Right lung (tissue), 5 donors: ENCODE data around the gene TMEM121. TPM values are rescaled to one million over a fixed set of nuclear protein-coding genes. Genes with fewer than 3 reads are reported as not detected.
"Not testable (repeated sequence)": the region's sequence is repeated elsewhere in the genome, so short reads cannot be mapped to it uniquely, and the experiment has no call there.

ENCODE experiments used
- DNase-seq, 2 donors: peaks; one replicate each; pipeline ENCODE4 v3.0.0-alpha.2; 2013
- polyA plus RNA-seq, 5 donors: library from polyadenylated mRNA; unstranded; fragments of 120-200 nt; gene quantifications; one replicate each; pipeline versions ENCODE4 v1.2.1 to v1.2.3, GENCODE V29; 2013; ENCODE audit warnings: inconsistent platforms in 1 of 5, low replicate concordance in 1 of 5; ENCODE audit not compliant: insufficient read length in 5 of 5, insufficient read depth in 1 of 5

The TMEM121 gene
- polyA plus RNA-seq, 5 donors = 2.3 to 8.4 (median 3.3) TPM

GRCh38 chr14:105541218-105541875, 15.0 kb downstream of the TMEM121 start:
- DNase-seq = no peak

GRCh38 chr14:105545676-105546075, 19.3 kb downstream of the TMEM121 start:
- DNase-seq = not testable (repeated sequence)

GRCh38 chr14:105546410-105546809, 20.0 kb downstream of the TMEM121 start:
- not testable (repeated sequence) for DNase-seq

GRCh38 chr14:105547072-105547471, 20.7 kb downstream of the TMEM121 start:
- not testable (repeated sequence) for DNase-seq

GRCh38 chr14:105547741-105548169, 21.4 kb downstream of the TMEM121 start:
- DNase-seq = no peak

GRCh38 chr14:105549481-105549880, 23.1 kb downstream of the TMEM121 start:
- DNase-seq = no peak

- no peak for DNase-seq
Observed at GRCh38 chr14:105554022-105554421, 27.6 kb downstream of the TMEM121 start.

- no peak for DNase-seq
Observed at GRCh38 chr14:105554523-105554922, 28.1 kb downstream of the TMEM121 start.

- not testable (repeated sequence) for DNase-seq
Observed at GRCh38 chr14:105557671-105558070, 31.3 kb downstream of the TMEM121 start.

- DNase-seq = not testable (repeated sequence)
Observed at GRCh38 chr14:105558449-105559154, 32.2 kb downstream of the TMEM121 start.

GRCh38 chr14:105559384-105560047, 33.1 kb downstream of the TMEM121 start:
- not testable (repeated sequence) for DNase-seq

GRCh38 chr14:105560048-105560669, 33.8 kb downstream of the TMEM121 start:
- DNase-seq = not testable (repeated sequence)

- DNase-seq = not testable (repeated sequence)
Observed at GRCh38 chr14:105561345-105561744, 35.0 kb downstream of the TMEM121 start.

- DNase-seq = no peak
Observed at GRCh38 chr14:105562713-105563346, 36.4 kb downstream of the TMEM121 start.

- no peak for DNase-seq
Observed at GRCh38 chr14:105563347-105563737, 37.0 kb downstream of the TMEM121 start.

GRCh38 chr14:105564536-105564935, 38.2 kb downstream of the TMEM121 start:
- DNase-seq = not testable (repeated sequence)

- not testable (repeated sequence) for DNase-seq
Observed at GRCh38 chr14:105565185-105565919, 39.0 kb downstream of the TMEM121 start.

- not testable (repeated sequence) for DNase-seq
Observed at GRCh38 chr14:105566248-105567163, 40.1 kb downstream of the TMEM121 start.
